ENCODE results near the gene TSHZ3. TPM values are rescaled to one million over a fixed set of nuclear protein-coding genes. Genes with fewer than 3 reads are reported as not detected.

TSHZ3 gene
- total and polyA plus RNA-seq, 2 donors, result 24.7 to 25.9 TPM

- Histone ChIP-seq H3K4me3 (ENCODE audit: low read depth, low read length) (no peak overlapping the region), H3K27ac (ENCODE audit: low read depth) (no peak overlapping the region), H3K4me1 (ENCODE audit: insufficient read depth) (no peaks in the 10 kb centered on the region), H3K36me3 (ENCODE audit: insufficient read depth) (no peaks in the 10 kb centered on the region)
- DNase-seq (ENCODE audit: extremely low spot score), result no peak
- WGBS, result 90% methylated on average over 9 of the region's 9 CpGs
These were observed 100.0 kb downstream of the TSHZ3 start for GRCh38 chr19:31249217-31249616.

GRCh38 chr19:31235806-31236205 lies 113.4 kb downstream of the TSHZ3 start:
- DNase-seq (ENCODE audit: extremely low spot score), result no peak
- Histone ChIP-seq H3K4me1 (ENCODE audit: insufficient read depth) (no peaks in the 10 kb centered on the region), H3K27ac (ENCODE audit: low read depth) (no peak overlapping the region), H3K4me3 (ENCODE audit: low read depth, low read length) (no peak overlapping the region), H3K36me3 (ENCODE audit: insufficient read depth) (no peaks in the 10 kb centered on the region)
- WGBS, result 92% methylated on average over 4 of the region's 4 CpGs

- 82% methylated on average over 4 of the region's 4 CpGs for WGBS
- no peak overlapping the region for H3K4me3 ChIP-seq (ENCODE audit: low read depth, low read length)
- DNase-seq (ENCODE audit: extremely low spot score), result no peak
- no peaks in the 10 kb centered on the region for H3K4me1 ChIP-seq (ENCODE audit: insufficient read depth)
- H3K27ac ChIP-seq (ENCODE audit: low read depth), result no peak overlapping the region
- no peaks in the 10 kb centered on the region for H3K36me3 ChIP-seq (ENCODE audit: insufficient read depth)
These were observed 115.9 kb downstream of the TSHZ3 start for GRCh38 chr19:31233295-31233800.

GRCh38 chr19:31232871-31233270 lies 116.4 kb downstream of the TSHZ3 start:
- H3K36me3 ChIP-seq (ENCODE audit: insufficient read depth), result no peaks in the 10 kb centered on the region
- H3K4me1 ChIP-seq (ENCODE audit: insufficient read depth), result no peaks in the 10 kb centered on the region
- DNase-seq (ENCODE audit: extremely low spot score), result no peak
- no peak overlapping the region for H3K4me3 ChIP-seq (ENCODE audit: low read depth, low read length)
- H3K27ac ChIP-seq (ENCODE audit: low read depth), result no peak overlapping the region
- 90% methylated on average over 3 of the region's 3 CpGs for WGBS

- H3K4me3 ChIP-seq (ENCODE audit: low read depth, low read length), result no peak overlapping the region
- 75% methylated on average over 5 of the region's 5 CpGs for WGBS
- H3K4me1 ChIP-seq (ENCODE audit: insufficient read depth), result no peaks in the 10 kb centered on the region
- H3K27ac ChIP-seq (ENCODE audit: low read depth), result no peak overlapping the region
- DNase-seq (ENCODE audit: extremely low spot score), result no peak
- H3K36me3 ChIP-seq (ENCODE audit: insufficient read depth), result no peaks in the 10 kb centered on the region
These were observed 117.1 kb downstream of the TSHZ3 start for GRCh38 chr19:31232180-31232579.

- H3K4me3 ChIP-seq (ENCODE audit: low read depth, low read length), result no peak overlapping the region
- H3K4me1 ChIP-seq (ENCODE audit: insufficient read depth), result no peaks in the 10 kb centered on the region
- H3K36me3 ChIP-seq (ENCODE audit: insufficient read depth), result no peaks in the 10 kb centered on the region
- DNase-seq (ENCODE audit: extremely low spot score), result no peak
- H3K27ac ChIP-seq (ENCODE audit: low read depth), result no peak overlapping the region
- WGBS, result 94% methylated on average over 6 of the region's 6 CpGs
These were observed 118.0 kb downstream of the TSHZ3 start for GRCh38 chr19:31231237-31231636.

GRCh38 chr19:31226151-31226935 lies 122.9 kb downstream of the TSHZ3 start:
- WGBS, result 93% methylated on average over 4 of the region's 4 CpGs
- Histone ChIP-seq H3K36me3 (ENCODE audit: insufficient read depth) (no peaks in the 10 kb centered on the region), H3K4me3 (ENCODE audit: low read depth, low read length) (no peak overlapping the region), H3K27ac (ENCODE audit: low read depth) (no peak overlapping the region), H3K4me1 (ENCODE audit: insufficient read depth) (no peaks in the 10 kb centered on the region)
- DNase-seq (ENCODE audit: extremely low spot score), result no peak

Measured in urinary bladder (tissue), 4 donors.